ENCODE measurements around the gene CEBPB.

- TF ChIP-seq CTCF (IDR thresholded peaks at IDR 0.05) (no peak), POLR2A (IDR thresholded peaks at IDR 0.05) (no peak)
These were observed 4.3 kb downstream of the CEBPB start for GRCh38 chr20:50194831-50195523.
